Measurements from ENCODE around the gene SLC8A3. TPM values are rescaled to one million over a fixed set of nuclear protein-coding genes. Genes with fewer than 3 reads are reported as not detected.
A peak's percentile ranks its signal among the peaks of the same experiment; 100 is the strongest.

SLC8A3 gene
- total RNA-seq, 1 experiment from 2014 or later = 0.13 TPM

- no peak overlapping the region for H3K9ac ChIP-seq (ENCODE audit: extremely low read depth, insufficient read length, low read length)
- WGBS (ENCODE audit: extremely low coverage, insufficient read length, low lambda C conversion rate) = no CpG with 5 or more reads among the region's 38 CpGs
Observed at GRCh38 chr14:70188322-70188658, 461 bp downstream of the SLC8A3 start.

More at GRCh38 chr14:70188322-70188658, 461 bp downstream of the SLC8A3 start:
- Histone ChIP-seq H3K27ac (ENCODE audit: insufficient read length, low read depth, low read length) (no peak overlapping the region), H3K4me2 (ENCODE audit: insufficient read depth, insufficient read length, low read length) (peak overlapping the region; percentile 63), H3K79me1 (ENCODE audit: insufficient read depth, low read depth, low read length, poor library complexity, severe bottlenecking) (no peaks in the 10 kb centered on the region), H2BK20ac (ENCODE audit: low read depth, low read length, poor library complexity, severe bottlenecking) (no peak overlapping the region), H3K23ac (ENCODE audit: insufficient read length, low read depth, low read length) (no peak overlapping the region), H2BK120ac (ENCODE audit: low read depth, low read length, poor library complexity, severe bottlenecking) (no peak overlapping the region), H3K4me1 (ENCODE audit: insufficient read depth, low read length) (peaks cover 10% of the 10 kb centered on the region), H3K9me3 (ENCODE audit: control insufficient read depth, low read depth, low read length) (no peaks in the 10 kb centered on the region), H3K18ac (ENCODE audit: insufficient read length, low read depth, low read length) (no peak overlapping the region), H2AK5ac (ENCODE audit: insufficient read length, low read length) (no peak overlapping the region), H3K14ac (ENCODE audit: insufficient read depth, low read length) (no peak overlapping the region), H3K79me2 (ENCODE audit: insufficient read depth, low read length) (no peaks in the 10 kb centered on the region), H2BK5ac (ENCODE audit: insufficient read length, low read length) (no peak overlapping the region), H3T11ph (ENCODE audit: low read length) (no peak overlapping the region), H2BK15ac (ENCODE audit: low read depth, low read length) (no peak overlapping the region), H3K56ac (ENCODE audit: insufficient read length, low read depth, low read length) (no peak overlapping the region), H3K23me2 (ENCODE audit: insufficient read length, low read depth, low read length, poor library complexity, severe bottlenecking) (peaks cover 22% of the 10 kb centered on the region), H4K91ac (ENCODE audit: insufficient read length, low read depth, low read length) (no peak overlapping the region), H2AFZ (ENCODE audit: low read length) (no peak overlapping the region), H4K5ac (ENCODE audit: insufficient read length, low read depth, low read length) (no peak overlapping the region), H3K27me3 (ENCODE audit: insufficient read depth, low read length) (peaks cover 18% of the 10 kb centered on the region; the same call in 1 of the 2 replicates), H4K20me1 (ENCODE audit: control insufficient read depth, insufficient read depth, insufficient read length) (no peaks in the 10 kb centered on the region), H4K8ac (replicated peaks; ENCODE audit: insufficient read length, low read depth, low read length) (no peak overlapping the region), H3K4ac (ENCODE audit: low read depth, low read length) (no peak overlapping the region), H2BK12ac (ENCODE audit: insufficient read length, low read depth, low read length) (no peak overlapping the region)
- Mint-ChIP-seq H3K27me3 (ENCODE audit: low read depth) (peaks cover 72% of the 10 kb centered on the region), H3K4me1 (peaks cover 20 to 28% of the 10 kb centered on the region in 2 experiments), H3K9me3 (peaks cover 0 to 2% of the 10 kb centered on the region in 2 experiments; a peak in 2 of 5 replicates), H3K36me3 (ENCODE audit: insufficient read depth in 1 of 3, low read depth in 3 of 3) (no peaks in the 10 kb centered on the region; a peak in 1 of 7 replicates), H3K27ac (no peak overlapping the region), H3K4me3 (peak overlapping the region; percentile 74 to 86)
- TF ChIP-seq, protein P1, sequence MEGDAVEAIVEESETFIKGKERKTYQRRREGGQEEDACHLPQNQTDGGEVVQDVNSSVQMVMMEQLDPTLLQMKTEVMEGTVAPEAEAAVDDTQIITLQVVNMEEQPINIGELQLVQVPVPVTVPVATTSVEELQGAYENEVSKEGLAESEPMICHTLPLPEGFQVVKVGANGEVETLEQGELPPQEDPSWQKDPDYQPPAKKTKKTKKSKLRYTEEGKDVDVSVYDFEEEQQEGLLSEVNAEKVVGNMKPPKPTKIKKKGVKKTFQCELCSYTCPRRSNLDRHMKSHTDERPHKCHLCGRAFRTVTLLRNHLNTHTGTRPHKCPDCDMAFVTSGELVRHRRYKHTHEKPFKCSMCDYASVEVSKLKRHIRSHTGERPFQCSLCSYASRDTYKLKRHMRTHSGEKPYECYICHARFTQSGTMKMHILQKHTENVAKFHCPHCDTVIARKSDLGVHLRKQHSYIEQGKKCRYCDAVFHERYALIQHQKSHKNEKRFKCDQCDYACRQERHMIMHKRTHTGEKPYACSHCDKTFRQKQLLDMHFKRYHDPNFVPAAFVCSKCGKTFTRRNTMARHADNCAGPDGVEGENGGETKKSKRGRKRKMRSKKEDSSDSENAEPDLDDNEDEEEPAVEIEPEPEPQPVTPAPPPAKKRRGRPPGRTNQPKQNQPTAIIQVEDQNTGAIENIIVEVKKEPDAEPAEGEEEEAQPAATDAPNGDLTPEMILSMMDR (conservative IDR thresholded peaks at IDR 0.05) = no peak
- no peak for DNase-seq

Data from H9 (cell line).